IMR-90 (cell line): ENCODE measurements around the gene NR1H2. TPM values are rescaled to one million over a fixed set of nuclear protein-coding genes. Genes with fewer than 3 reads are reported as not detected.

ENCODE experiments used
- ATAC-seq: fragments of 200-7000 bp; cut with Tn5 transposase; 2 replicates; pipeline ENCODE4 v1.9.1; 2020; ENCODE audit warnings: low read depth, mild to moderate bottlenecking, moderate library complexity
- BruUV-seq: library from RNA; stranded (reverse); fragments of 400-500 nt; replicated peaks from 2 replicates; lab custom pipeline; 2021; lab: Mats Ljungman, UMichigan
- CTCF ChIA-PET: fragments of 300-600 bp; formaldehyde crosslinking; extraction: SDS; loops from one replicate; lab custom pipeline; 2021; ENCODE audit warnings: antibody characterized with exemption; lab: Yijun Ruan, JAX
- POLR2A ChIA-PET: fragments of 300-600 bp; sonication (Branson Sonifier 250); formaldehyde crosslinking; loops from one replicate; lab custom pipeline; 2022; ENCODE audit warnings: antibody characterized with exemption; ENCODE audit not compliant: unreplicated experiment; lab: Charles Lee
- DNase-seq: peaks from one replicate; pipeline ENCODE4 v3.0.0; 2013
- H2AFZ ChIP-seq: replicated peaks from 2 replicates; pipeline ENCODE3; 2013; ENCODE audit warnings: low read length, mild to moderate bottlenecking; ENCODE audit not compliant: poor library complexity
- H2AK5ac ChIP-seq: 2 replicates; pipeline ENCODE4 v1.6.1; 2013; ENCODE audit warnings: low read depth, low read length, inconsistent platforms
- H2AK9ac ChIP-seq: replicated peaks from 2 replicates; pipeline ENCODE3; 2013; ENCODE audit warnings: mild to moderate bottlenecking, low read depth, low read length, moderate library complexity; ENCODE audit not compliant: poor library complexity
- H2BK120ac ChIP-seq: 2 replicates; pipeline ENCODE4 v1.6.1; 2013; ENCODE audit warnings: low read depth, low read length, inconsistent platforms
- H2BK15ac ChIP-seq: 3 replicates; pipeline ENCODE4 v1.6.1; 2013; ENCODE audit warnings: low read depth, low read length, inconsistent platforms
- H2BK20ac ChIP-seq: 2 replicates; pipeline ENCODE4 v1.6.1; 2013; ENCODE audit warnings: low read depth, mild to moderate bottlenecking, inconsistent platforms, low read length, moderate library complexity
- H2BK5ac ChIP-seq: 2 replicates; pipeline ENCODE4 v1.6.1; 2013; ENCODE audit warnings: mild to moderate bottlenecking, low read depth, low read length, inconsistent platforms; ENCODE audit not compliant: poor library complexity, severe bottlenecking
- H3K14ac ChIP-seq: replicated peaks from 2 replicates; pipeline ENCODE4 v1.6.1; 2013; ENCODE audit warnings: low read depth, low read length, inconsistent platforms
- H3K18ac ChIP-seq: 2 replicates; pipeline ENCODE4 v1.6.1; 2013; ENCODE audit warnings: low read depth, low read length, control low read depth
- H3K23ac ChIP-seq: 2 replicates; pipeline ENCODE4 v1.6.1; 2013; ENCODE audit warnings: low read depth, low read length, inconsistent platforms
- H3K27ac ChIP-seq: 2 replicates; pipeline ENCODE4 v1.5.1; 2013; ENCODE audit warnings: mild to moderate bottlenecking, control low read depth, low read length; ENCODE audit not compliant: insufficient read depth
- H3K27me3 ChIP-seq: 2 replicates; pipeline ENCODE4 v1.6.1; 2013; ENCODE audit warnings: low read length; ENCODE audit not compliant: control insufficient read depth, insufficient read depth
- H3K36me3 ChIP-seq: 2 replicates; pipeline ENCODE4 v1.6.1; 2013; ENCODE audit warnings: low read length, mixed read lengths; ENCODE audit not compliant: control insufficient read depth, insufficient read depth
- H3K4ac ChIP-seq: 2 replicates; pipeline ENCODE4 v1.6.1; 2013; ENCODE audit warnings: low read depth, low read length, inconsistent platforms
- H3K4me1 ChIP-seq: 2 replicates; pipeline ENCODE4 v1.6.1; 2013; ENCODE audit warnings: low read length, mixed read lengths; ENCODE audit not compliant: control insufficient read depth, insufficient read depth
- H3K4me2 ChIP-seq: 2 replicates; pipeline ENCODE4 v1.6.1; 2013; ENCODE audit warnings: low read depth, mild to moderate bottlenecking, control low read depth, low read length, moderate library complexity
- H3K4me3 ChIP-seq: 2 replicates; pipeline ENCODE4 v1.5.1; 2013; ENCODE audit warnings: low read depth, mild to moderate bottlenecking, control low read depth, low read length, moderate library complexity; ENCODE audit not compliant: insufficient read depth
- H3K56ac ChIP-seq: 2 replicates; pipeline ENCODE4 v1.6.1; 2013; ENCODE audit warnings: low read length, inconsistent platforms; ENCODE audit not compliant: insufficient read depth; ENCODE audit errors: extremely low read depth
- H3K79me1 ChIP-seq, 2 experiments: 2 replicates each; pipeline ENCODE4 v1.6.1; 2013; ENCODE audit warnings: low read length in 2 of 2, inconsistent platforms in 1 of 2, low read depth in 1 of 2
- H3K9ac ChIP-seq: 2 replicates; pipeline ENCODE4 v1.6.1; 2013; ENCODE audit warnings: low read depth, low read length, control low read depth
- H3K9me1 ChIP-seq: 2 replicates; pipeline ENCODE4 v1.6.1; 2013; ENCODE audit warnings: low read length, inconsistent platforms; ENCODE audit not compliant: insufficient read depth
- H3K9me3 ChIP-seq: 2 replicates; pipeline ENCODE4 v1.6.1; 2013; ENCODE audit warnings: low read length; ENCODE audit not compliant: control insufficient read depth, insufficient read depth
- H4K20me1 ChIP-seq: 2 replicates; pipeline ENCODE4 v1.6.1; 2013; ENCODE audit warnings: low read length, inconsistent platforms; ENCODE audit not compliant: insufficient read depth
- H4K5ac ChIP-seq: 2 replicates; pipeline ENCODE4 v1.6.1; 2013; ENCODE audit warnings: mild to moderate bottlenecking, low read depth, low read length, control low read depth
- H4K8ac ChIP-seq, 2 experiments: 2 replicates each; pipeline ENCODE4 v1.6.1; 2013; ENCODE audit warnings: low read depth in 2 of 2, low read length in 2 of 2, control low read depth in 1 of 2, inconsistent platforms in 1 of 2
- H4K91ac ChIP-seq: 2 replicates; pipeline ENCODE4 v1.6.1; 2013; ENCODE audit warnings: low read depth, low read length, inconsistent platforms; ENCODE audit not compliant: insufficient read depth
- CHD1 ChIP-seq: IDR thresholded peaks from 2 replicates; pipeline ENCODE4 v1.6.1; 2012; ENCODE audit warnings: low read depth, low read length, improper control_type of control experiment
- ELK1 ChIP-seq: fragments of 150-350 bp; IDR thresholded peaks from 2 replicates; pipeline ENCODE4 v1.6.1; 2016; ENCODE audit warnings: low read depth, mild to moderate bottlenecking, low read length, moderate library complexity, borderline replicate concordance
- FOS ChIP-seq: fragments of 150-350 bp; IDR thresholded peaks from 2 replicates; pipeline ENCODE4 v1.6.1; 2016; ENCODE audit warnings: low read depth, low read length
- MAFK ChIP-seq: IDR thresholded peaks from 2 replicates; pipeline ENCODE4 v1.6.1; 2012; ENCODE audit warnings: low read depth, low read length, improper control_type of control experiment
- MAZ ChIP-seq: IDR thresholded peaks from 2 replicates; pipeline ENCODE4 v1.6.1; 2012; ENCODE audit warnings: low read depth, mild to moderate bottlenecking, low read length, improper control_type of control experiment, moderate library complexity, borderline replicate concordance
- MXI1 ChIP-seq: IDR thresholded peaks from 2 replicates; pipeline ENCODE4 v1.6.1; 2012; ENCODE audit warnings: low read depth, mild to moderate bottlenecking, low read length, moderate library complexity, borderline replicate concordance
- NFE2L2 ChIP-seq: fragments of 150-350 bp; IDR thresholded peaks from 2 replicates; pipeline ENCODE4 v1.6.1; 2016; ENCODE audit warnings: low read depth, mild to moderate bottlenecking, low read length
- POLR2A ChIP-seq: IDR thresholded peaks from 2 replicates; pipeline ENCODE4 v1.6.1; 2012; ENCODE audit warnings: mild to moderate bottlenecking, low read depth, low read length
- RAD21 ChIP-seq: IDR thresholded peaks from 2 replicates; pipeline ENCODE4 v1.6.1; 2012; ENCODE audit warnings: low read length, improper control_type of control experiment
- RFX5 ChIP-seq: IDR thresholded peaks from 2 replicates; pipeline ENCODE4 v1.8.0; 2012; ENCODE audit warnings: low read depth, mild to moderate bottlenecking, low read length, moderate library complexity
- SMC3 ChIP-seq: fragments of 150-350 bp; IDR thresholded peaks from 2 replicates; pipeline ENCODE4 v1.6.1; 2016; ENCODE audit warnings: low read depth, mild to moderate bottlenecking, antibody characterized with exemption, low read length, moderate library complexity
- WGBS, 2 experiments: methylation state at CpG; one replicate each; pipeline versions ENCODE4 v1.1.5 to v1.1.7; 2013; ENCODE audit warnings: missing lambda C conversion rate in 2 of 2; ENCODE audit not compliant: insufficient read length in 1 of 2; ENCODE audit errors: extremely low coverage in 2 of 2; 5-methylcytosine and 5-hydroxymethylcytosine counted together
- dilution Hi-C: fragments of 300-500 bp; cut with HindIII; formaldehyde crosslinking; loops from one replicate; pipeline ENCODE4 v1.14.3; 2018; ENCODE audit warnings: low sequenced_read_pairs; ENCODE audit not compliant: unreplicated experiment
- in situ Hi-C: fragments of 300-500 bp; cut with MboI; formaldehyde crosslinking; loops from 3 replicates; pipeline ENCODE4 v1.14.3; 2019; ENCODE audit warnings: low sequenced_read_pairs, inconsistent platforms, mixed read lengths
- intact Hi-C: fragments of 100-400 bp; cut with micrococcal nuclease; formaldehyde crosslinking; loops from 2 replicates; pipeline ENCODE4 v1.10.0; 2022
- polyA plus RNA-seq, 3 experiments: library from polyadenylated mRNA; depleted of rRNA; stranded (reverse); fragments of >200 nt; gene quantifications; 2 replicates each; pipeline ENCODE4 v1.2.3, GENCODE V29; 2012; ENCODE audit warnings: low replicate concordance in 1 of 3
- total RNA-seq: library from RNA; depleted of rRNA; stranded (reverse); fragments of >200 nt; gene quantifications from 2 replicates; pipeline ENCODE4 v1.2.3, GENCODE V29; 2012
- TF ChIP-seq, protein P1 (sequence below): conservative IDR thresholded peaks from 2 replicates; pipeline ENCODE4 v1.5.1; 2012; ENCODE audit warnings: mild to moderate bottlenecking, low read depth, low read length, improper control_type of control experiment

NR1H2 gene
- total and polyA plus RNA-seq, 2 of the 4 experiments (the other 2 are of a cell fraction): 37.8 to 48.4 TPM

DNA sequence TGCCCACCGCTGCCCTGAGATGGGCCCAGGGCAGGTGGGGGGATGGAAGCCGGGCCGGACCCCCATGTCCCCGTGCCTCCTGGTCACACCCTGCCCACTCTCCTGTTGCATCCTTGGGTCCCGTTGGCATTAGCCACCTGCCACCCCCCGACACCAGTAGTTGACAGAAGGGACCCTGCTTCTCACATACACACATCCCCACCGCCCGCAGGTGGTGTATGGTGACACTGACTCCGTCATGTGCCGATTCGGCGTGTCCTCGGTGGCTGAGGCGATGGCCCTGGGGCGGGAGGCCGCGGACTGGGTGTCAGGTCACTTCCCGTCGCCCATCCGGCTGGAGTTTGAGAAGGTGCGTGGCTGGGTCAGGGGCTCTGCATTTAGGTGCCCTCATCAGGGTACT is 37.3 kb downstream of the NR1H2 start:
- POLR2A ChIA-PET: no interaction called here
- CTCF ChIA-PET: no interaction called here
- Histone ChIP-seq H2AK9ac (no peak overlapping the region), H3K9ac (no peak overlapping the region), H2BK120ac (no peak overlapping the region), H3K14ac (no peak overlapping the region), H3K4me3 (no peak overlapping the region), H3K27me3 (peaks cover 2% of the 10 kb centered on the region; the same call in 1 of the 2 replicates), H3K9me3 (no peaks in the 10 kb centered on the region), H2BK15ac (no peak overlapping the region), H4K5ac (no peak overlapping the region), H3K56ac (no peak overlapping the region), H3K79me1 (no peaks in the 10 kb centered on the region), H3K36me3 (peaks cover 7% of the 10 kb centered on the region), H3K23ac (no peak overlapping the region), H3K9me1 (no peaks in the 10 kb centered on the region), H2BK20ac (no peak overlapping the region), H3K4me1 (no peaks in the 10 kb centered on the region), H2BK5ac (no peak overlapping the region), H2AFZ (peak overlapping the region; percentile 32), H3K18ac (no peak overlapping the region), H4K8ac (no peak overlapping the region), H3K4ac (no peak overlapping the region), H2AK5ac (no peak overlapping the region), H4K20me1 (no peaks in the 10 kb centered on the region), H3K27ac (no peak overlapping the region), H3K4me2 (no peak overlapping the region), H4K91ac (no peak overlapping the region)
- ATAC-seq (no peak), DNase-seq (no peak)
- in situ Hi-C loops (no loop called here), intact Hi-C loops (no loop called here), dilution Hi-C loops (no loop called here)
- BruUV-seq: no TSS peak
- no CpG with 5 or more reads among the region's 21 CpGs for WGBS, 2 experiments
- no peak for TF ChIP-seq SMC3
- TF ChIP-seq RFX5: no peak
- no peak for TF ChIP-seq MAFK
- TF ChIP-seq RAD21: no peak
- TF ChIP-seq MAZ: no peak
- no peak for TF ChIP-seq POLR2A
- no peak for TF ChIP-seq NFE2L2
- TF ChIP-seq ELK1: no peak
- no peak for TF ChIP-seq CHD1
- no peak for TF ChIP-seq MXI1
- TF ChIP-seq, protein P1, sequence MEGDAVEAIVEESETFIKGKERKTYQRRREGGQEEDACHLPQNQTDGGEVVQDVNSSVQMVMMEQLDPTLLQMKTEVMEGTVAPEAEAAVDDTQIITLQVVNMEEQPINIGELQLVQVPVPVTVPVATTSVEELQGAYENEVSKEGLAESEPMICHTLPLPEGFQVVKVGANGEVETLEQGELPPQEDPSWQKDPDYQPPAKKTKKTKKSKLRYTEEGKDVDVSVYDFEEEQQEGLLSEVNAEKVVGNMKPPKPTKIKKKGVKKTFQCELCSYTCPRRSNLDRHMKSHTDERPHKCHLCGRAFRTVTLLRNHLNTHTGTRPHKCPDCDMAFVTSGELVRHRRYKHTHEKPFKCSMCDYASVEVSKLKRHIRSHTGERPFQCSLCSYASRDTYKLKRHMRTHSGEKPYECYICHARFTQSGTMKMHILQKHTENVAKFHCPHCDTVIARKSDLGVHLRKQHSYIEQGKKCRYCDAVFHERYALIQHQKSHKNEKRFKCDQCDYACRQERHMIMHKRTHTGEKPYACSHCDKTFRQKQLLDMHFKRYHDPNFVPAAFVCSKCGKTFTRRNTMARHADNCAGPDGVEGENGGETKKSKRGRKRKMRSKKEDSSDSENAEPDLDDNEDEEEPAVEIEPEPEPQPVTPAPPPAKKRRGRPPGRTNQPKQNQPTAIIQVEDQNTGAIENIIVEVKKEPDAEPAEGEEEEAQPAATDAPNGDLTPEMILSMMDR: no peak
- TF ChIP-seq FOS: no peak
